GM21423 (cell line): ENCODE measurements around the gene ZNF511.

Experiments used
- ATAC-seq: cut with Tn5 transposase; IDR thresholded peaks from one replicate; pipeline ENCODE4 v1.9.1; 2021; ENCODE audit warnings: mild to moderate bottlenecking, moderate library complexity; ENCODE audit not compliant: unreplicated experiment

The ZNF511 gene

DNA sequence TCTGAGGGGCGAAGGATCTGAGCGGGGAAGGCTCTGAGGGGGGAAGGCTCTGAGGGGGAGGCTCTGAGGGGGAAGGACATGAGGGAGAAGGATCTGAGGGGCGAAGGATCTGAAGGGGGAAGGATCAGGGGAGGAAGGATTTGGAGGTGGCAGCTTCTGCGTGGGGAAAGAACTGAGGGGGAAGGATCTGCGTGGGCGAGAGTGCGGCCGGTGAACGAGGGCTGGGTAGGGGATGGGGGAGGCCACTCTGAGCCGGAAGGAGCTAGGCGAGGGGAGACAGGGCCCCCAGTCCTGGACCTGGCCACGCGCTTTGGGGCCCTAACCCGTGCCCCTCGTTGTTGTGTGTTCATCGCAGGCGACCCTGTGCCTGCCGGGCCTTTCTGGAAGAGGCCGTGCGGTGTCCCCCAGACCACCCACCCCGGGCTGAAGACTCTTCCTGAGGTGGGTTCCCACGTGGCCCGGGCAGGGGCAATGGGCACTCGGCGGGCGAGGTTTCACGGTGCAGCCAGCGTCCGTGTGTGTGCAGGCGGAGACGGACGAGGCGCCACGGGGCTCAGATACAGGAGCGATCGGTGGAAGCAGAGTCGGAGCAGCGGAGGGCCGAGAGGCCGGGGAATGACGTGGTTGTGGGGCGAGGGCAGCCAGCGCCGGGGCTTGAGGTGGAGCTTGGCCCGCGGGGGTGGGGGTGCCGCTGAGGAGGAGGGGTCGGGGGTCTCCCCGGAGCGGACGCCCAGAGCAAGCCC, 26.0 kb downstream of the ZNF511 start:
- no peak for ATAC-seq

DNA sequence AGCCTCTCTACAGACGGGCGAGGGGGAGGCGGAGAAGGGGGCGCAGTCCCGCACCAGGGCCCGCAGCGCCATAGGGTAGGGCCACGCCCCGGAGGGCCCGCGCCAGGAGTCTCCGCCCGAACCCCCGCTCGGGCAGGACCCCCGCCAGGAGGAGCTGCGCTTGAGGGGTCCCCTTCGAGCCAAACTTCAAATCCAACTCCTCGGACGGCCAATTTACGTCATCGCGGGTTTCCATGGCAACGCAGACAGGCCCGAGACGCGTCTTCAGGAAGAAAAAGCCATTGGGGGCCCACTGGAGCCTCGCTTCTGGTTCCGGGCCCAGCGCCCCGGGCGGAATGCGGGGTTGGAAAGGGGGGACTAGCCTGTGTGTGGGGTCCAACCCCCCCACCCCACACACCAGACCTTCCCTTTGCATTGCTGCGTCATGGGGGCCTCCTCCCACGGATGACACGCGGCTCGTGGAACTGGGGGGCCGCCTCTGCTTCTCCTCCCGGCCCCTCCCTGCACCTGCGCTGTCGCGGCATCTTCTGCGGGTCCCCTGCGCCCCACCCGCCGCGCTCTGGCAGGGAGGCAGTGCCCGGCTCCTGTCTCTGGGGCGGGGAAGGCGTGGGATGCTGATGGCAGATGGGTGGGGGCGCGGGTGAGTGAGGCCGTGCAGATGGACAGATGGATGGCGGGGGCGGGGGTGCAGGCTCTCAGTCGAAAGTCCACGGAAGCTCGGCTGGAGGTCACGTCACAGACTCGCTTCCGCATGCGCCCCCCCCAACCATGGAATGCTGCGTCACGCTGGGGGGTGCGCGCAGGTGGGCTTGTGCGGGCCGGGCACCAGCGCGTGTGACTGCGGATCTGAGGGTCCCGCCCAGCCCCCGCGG, 26.8 kb downstream of the ZNF511 start:
- ATAC-seq: no peak

DNA sequence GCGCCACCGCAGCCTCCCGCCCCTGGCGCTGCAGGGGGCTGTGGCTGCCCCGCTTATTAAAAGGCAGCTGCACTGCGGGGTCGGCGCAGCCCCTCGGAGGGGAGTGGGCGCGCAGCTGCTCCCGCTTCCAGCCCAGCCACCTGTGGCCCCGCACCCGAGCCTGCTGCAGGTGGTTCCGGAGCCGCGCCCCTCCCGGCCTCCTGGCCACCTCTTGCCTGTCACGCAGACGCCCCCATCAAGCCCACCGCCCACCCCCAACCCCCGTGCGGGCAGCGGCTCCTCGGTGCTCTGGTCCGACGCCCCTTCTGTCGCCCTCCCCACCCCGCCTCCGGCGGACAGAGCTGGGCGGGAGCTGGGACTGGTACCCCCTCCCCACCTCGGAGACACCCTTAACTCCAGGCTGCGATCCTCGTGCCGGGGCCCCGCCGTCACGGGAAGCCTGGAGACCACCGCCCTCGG, 27.4 kb downstream of the ZNF511 start:
- no peak for ATAC-seq

DNA sequence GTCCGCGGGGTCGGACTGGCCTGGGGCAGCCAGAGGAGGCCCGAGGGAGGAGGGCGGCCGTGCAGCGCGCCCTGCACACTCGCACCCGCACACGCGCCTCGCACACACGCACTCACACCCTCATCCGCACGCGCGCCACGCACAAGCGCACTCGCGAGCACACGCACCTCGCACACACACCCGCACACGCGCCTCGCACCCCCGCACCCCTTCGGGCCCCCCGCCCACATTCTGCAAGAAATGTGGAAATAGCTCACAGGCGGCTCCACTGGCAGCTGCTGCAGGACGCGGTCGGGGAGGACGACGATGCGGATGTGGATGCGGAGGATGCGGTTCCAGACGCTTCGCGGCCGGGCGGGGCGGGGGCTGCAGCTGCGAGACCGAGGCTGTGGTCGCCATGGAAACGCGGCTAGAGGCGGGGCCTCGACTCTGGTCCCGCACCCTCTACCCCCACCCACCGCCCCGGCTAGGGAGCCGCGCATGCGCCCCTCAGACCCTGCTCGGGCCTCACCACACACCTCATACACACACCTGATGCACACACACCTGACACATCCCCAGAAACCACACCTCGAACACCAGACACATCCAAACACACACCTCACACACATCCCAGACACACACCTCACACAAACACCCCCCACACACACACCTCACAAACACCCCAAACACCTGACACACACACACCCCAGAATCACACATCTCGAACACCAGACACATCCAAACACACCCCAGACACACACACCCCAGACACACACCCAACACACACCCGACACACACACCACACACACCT, 28.1 kb downstream of the ZNF511 start, which contains the start of gene CALY:
Gene CALY, minus strand, starts transcription at position 320 of the 793 bp plus-strand sequence. CDS start 7,907 bp downstream, outside the sequence.
- no peak for ATAC-seq

DNA sequence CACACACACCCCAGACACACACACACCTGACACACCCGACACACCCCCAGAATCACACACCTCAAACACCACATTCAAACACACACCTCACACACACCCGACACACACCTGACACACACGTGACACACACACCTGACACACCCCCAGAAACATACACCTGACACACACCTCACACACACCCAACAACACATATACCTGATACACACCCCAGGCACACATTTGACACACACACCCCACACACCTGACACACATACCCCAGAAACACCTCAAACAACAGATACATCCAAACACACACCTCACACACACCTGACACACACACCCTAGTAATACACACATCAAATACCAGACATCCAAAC, 28.6 kb downstream of the ZNF511 start:
- ATAC-seq: no peak

GRCh38 chr10:133338080-133339071, 29.7 kb downstream of the ZNF511 start:
- ATAC-seq: no peak

GRCh38 chr10:133339708-133340380, 31.1 kb downstream of the ZNF511 start:
- ATAC-seq: no peak

GRCh38 chr10:133341983-133342382, 33.3 kb downstream of the ZNF511 start:
- no peak for ATAC-seq

- ATAC-seq: no peak
These were observed 34.2 kb downstream of the ZNF511 start for GRCh38 chr10:133342942-133343341.

DNA sequence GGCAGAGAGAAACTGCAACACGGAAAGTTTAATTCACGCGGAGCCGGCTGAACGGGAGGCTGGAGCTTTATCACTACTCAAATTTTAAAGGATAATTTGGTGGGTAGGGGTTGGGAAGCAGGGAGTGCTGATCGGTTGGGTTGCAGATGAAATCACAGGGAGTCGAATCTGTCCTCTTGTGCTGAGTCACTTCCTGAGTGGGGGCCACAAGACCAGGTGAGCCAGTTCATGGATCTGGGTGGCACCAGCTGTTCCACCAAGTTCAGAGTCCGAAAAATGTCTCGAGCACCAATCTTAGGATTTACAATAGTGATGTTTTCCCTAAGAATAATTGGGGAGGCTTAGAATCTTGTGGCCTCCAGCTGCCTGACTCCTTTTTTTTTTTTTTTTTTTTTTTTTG, 34.8 kb downstream of the ZNF511 start:
- no peak for ATAC-seq

DNA sequence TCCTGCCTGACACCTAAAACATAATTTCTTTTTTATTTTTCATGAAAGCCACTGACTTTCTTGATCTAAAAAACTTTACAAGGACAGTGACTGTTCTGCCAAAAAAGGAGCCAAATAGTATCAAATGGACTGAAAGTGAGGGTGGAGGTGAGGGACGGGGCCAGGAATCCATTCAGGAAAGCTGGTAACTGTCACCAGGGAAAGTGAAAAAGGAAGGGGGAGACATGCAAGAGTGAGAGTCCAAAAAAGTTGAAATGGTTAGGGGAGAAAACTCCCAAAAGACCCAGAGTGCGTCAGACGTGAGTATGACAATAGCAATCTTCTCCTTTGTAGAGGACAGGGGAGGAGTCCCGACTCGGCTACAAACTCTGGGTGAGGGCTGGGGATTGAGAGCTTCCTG, 35.5 kb downstream of the ZNF511 start:
- no peak for ATAC-seq

DNA sequence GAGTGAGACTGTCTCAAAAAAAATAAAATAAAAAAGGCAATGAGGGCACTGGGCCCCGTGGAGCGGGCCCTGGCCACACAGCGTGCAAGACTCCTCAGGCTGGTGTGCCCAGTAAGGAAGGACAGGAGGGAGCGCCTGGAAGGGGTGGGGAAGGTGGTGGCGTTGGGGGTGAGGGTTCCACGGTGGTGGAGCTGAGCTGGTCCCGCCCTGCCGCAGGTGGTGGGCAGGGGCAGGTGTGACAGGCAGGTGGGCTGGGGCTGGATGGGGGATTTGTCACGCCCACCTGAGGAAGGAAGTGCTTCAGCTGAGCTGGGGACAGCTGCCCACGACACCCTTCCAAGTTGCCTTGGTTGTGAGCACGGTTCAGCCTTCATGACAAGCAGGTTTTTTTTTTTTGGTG, 37.7 kb downstream of the ZNF511 start:
- ATAC-seq: no peak

DNA sequence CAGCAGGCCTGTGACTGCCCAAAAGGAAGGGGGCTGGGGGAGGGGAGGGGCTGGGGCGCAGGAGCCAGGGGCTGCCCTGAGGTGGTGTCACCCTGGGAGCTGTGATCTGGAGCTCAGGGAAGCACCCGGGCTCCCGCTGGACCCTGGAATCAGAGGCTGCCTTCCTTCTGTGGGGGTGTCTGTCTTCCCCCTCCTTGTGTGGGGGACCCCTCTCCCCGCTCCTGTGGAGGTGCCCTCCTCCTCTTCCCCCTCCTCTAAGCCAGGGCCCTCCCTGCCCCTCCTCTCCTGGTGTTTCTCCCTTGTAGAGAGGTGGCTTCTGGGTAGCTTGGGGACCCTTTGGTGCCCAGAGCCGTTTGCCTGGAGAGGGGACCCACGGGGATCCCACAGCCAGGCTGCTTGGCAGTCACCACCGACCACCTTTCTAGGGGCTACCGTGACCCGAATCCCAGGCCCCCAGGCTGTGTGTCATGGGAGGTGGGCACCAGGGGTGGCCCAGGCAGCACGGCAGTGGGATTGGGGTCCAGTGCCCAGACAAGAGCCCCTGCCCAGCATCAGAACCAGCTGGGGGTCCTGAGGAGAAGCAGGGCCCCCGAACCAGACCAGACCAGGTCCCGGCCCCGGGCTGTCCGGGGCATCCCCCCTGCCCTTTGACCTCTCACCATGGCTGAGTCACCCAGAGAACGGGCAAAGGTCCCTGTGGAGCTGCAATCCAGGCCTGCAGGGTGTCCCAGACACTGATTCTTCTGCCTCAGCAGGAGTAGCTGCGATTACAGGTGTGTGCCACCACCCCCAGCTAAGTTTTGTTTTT, 39.2 kb downstream of the ZNF511 start:
- ATAC-seq: no peak

DNA sequence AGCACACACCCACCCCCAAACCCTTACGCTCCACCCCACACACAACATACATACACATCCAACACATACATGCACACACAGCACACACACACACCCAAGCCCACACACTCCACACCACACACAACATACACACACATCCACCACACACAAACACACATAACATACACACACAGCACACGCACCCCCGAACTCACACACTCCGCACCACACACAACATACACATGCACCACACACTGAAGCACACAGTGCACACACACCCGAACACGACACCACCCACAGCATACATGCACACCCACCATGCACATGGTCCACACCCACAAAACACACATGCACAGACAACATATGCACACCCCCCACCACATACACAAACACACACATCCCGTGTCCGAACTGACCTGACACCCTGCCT, 40.5 kb downstream of the ZNF511 start:
- no peak for ATAC-seq

- no peak for ATAC-seq
These were observed 40.9 kb downstream of the ZNF511 start for GRCh38 chr10:133349577-133350011.

- ATAC-seq: no peak
These were observed 41.7 kb downstream of the ZNF511 start for GRCh38 chr10:133350283-133350949.

- no peak for ATAC-seq
These were observed 42.2 kb downstream of the ZNF511 start for GRCh38 chr10:133350950-133351329.
